Measurements from ENCODE around the gene ZFYVE26. TPM values are rescaled to one million over a fixed set of nuclear protein-coding genes. Genes with fewer than 3 reads are reported as not detected.
"Not testable (repeated sequence)": the region's sequence is repeated elsewhere in the genome, so short reads cannot be mapped to it uniquely, and the experiment has no call there.

Gene ZFYVE26
- total RNA-seq = 29.1 TPM
- long read RNA-seq, partial matches to known transcripts = 6 of 6 reads
- long read RNA-seq, other reads (novel, unspliced or antisense) = 0 of 6 reads

GRCh38 chr14:67816326-67817002 lies at the start of gene ZFYVE26:
Gene ZFYVE26 (minus strand): TSS chr14:67816590. CDS start chr14:67815963, 627 bp downstream.
- DNase-seq (ENCODE audit: low spot score) = peak; percentile 91

DNA sequence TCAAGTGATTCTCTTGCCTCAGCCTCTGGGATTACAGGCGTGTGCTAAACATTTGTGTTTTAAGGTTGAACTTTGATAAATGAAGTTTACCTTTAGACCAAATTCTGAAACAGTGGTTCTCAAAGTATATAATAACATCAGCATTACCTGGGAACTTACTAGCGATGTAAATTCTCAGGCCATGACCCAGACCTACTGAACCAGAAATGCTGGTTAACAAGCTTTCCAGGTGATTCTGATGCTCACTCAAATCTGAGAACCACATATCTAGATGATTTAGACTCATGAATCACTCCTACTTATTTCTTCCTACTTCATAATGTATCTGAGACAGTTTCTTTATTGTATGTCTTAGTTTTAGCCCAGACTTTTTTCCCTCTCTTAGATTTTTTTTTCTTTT lies 46.8 kb upstream of the ZFYVE26 start:
- no peak for DNase-seq (ENCODE audit: low spot score)

- no peak for DNase-seq (ENCODE audit: low spot score)
These were observed 42.9 kb upstream of the ZFYVE26 start for GRCh38 chr14:67859169-67859749.

DNA sequence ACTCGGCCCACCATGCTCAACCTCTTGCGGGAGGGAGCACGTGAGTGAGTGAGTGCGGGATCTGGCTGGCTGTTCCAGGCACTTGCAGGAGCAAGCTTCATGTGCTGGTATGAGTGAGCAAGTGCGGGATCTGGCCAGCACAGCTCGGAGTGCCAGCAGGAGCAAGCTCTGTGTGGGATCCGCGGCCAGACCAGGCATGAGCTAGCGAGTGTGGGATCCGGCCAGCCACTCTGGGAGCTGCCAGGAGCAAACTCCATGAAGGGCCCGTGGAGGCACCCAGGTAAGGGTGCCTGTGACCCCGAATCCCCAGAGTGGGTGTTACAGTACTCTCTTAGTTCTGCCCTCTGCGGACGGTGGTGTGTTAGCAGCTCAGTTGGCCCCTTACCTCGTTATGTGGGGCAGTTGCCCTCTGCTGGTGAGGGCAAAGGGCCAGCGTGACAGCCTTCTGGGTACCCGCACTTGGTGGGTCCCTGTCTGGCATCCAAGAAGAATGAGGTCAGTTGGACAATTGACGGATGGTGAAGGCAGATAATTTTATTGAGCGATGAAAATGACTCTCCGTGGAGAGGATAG lies 41.5 kb upstream of the ZFYVE26 start:
- DNase-seq (ENCODE audit: low spot score) = no peak

- DNase-seq (ENCODE audit: low spot score) = no peak
These were observed 40.4 kb upstream of the ZFYVE26 start for GRCh38 chr14:67856827-67857226.

DNA sequence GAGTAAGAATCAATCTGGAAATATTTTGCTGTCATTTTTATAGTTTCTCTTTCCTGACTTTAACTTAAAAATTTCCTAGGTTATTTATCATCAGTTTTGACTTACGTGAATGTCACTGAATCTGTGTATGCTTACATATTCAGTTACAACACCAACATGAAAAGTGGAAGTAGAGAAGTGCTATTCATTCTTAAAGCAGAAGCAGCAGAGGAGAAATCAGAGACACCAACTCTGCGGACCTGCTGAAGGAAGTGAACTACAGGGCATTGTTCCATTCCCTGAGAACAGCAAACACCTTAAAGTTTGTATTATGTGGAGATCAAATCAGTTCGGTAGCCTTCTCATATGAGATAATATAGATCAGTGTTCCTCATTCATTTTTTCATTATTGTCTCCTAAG lies 37.3 kb upstream of the ZFYVE26 start:
- DNase-seq (ENCODE audit: low spot score) = no peak

DNA sequence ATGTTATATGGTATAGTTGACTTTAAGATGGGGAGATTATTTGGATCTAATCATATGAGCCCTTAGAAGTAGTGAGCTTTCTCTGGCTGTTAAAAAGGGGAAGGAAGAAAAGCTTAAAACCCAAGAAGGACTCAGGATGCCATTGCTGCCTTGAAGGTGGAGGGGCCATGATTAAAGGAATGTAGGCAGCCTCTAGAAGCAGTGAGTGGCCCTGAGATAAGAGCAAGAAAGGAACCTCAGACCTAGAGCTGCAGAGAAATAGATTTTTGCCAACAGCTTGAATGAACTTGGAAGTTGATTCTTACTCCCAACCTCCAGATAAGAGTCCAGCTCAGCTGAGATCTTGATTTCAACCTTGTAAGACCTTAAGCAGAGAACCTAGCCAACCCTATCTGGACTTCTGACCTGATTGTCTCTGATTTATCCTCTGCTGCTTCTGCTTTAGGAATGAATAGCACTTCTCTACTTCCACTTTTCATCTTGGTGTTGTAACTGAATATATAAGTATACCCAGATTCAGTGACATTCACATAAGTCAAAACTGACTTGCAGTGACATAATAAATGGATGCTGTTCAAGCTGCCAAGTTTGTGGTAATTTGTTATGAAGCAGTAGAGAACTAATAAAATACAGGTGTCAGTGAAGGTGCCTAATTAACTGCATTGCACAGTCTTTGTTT lies 36.7 kb upstream of the ZFYVE26 start:
- DNase-seq (ENCODE audit: low spot score) = no peak

- no peak for DNase-seq (ENCODE audit: low spot score)
These were observed 35.5 kb upstream of the ZFYVE26 start for GRCh38 chr14:67851785-67852410.

DNA sequence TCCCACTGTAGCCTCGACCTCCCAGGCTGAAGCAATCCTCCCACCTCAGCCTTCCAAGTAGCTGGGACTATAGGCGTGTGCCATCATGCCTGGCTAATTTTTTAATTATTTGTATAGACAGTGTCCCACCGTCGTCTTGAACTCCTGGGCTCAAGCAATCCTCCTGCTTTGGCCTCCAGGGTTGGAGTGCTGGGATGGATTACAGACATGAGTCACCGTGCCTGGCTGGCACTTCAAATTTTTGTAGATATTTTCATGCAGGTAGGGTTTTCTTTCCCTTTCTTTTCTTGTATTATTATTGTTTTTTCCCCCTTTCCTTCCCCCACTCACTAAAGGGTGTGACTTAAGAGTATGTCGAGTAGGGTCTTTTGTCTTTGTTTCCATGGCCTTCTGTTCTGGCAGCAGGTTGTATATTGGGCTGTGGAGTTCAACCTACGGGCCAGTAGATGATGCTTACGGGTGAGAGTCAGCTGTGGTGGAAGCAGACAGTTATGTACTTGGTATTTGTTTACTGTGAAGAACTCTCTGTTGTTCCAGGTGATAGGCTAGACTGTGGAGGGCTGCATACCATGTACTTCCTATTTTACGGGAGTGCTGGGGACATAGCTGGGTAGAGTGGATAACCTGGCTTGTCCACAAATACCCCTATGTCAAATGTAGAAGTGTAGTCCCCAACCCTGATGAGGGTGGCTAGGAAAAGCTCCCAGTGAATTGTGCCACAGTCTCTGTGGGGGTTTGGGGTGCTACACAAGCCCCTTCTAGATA lies 33.9 kb upstream of the ZFYVE26 start:
- DNase-seq (ENCODE audit: low spot score) = no peak

DNA sequence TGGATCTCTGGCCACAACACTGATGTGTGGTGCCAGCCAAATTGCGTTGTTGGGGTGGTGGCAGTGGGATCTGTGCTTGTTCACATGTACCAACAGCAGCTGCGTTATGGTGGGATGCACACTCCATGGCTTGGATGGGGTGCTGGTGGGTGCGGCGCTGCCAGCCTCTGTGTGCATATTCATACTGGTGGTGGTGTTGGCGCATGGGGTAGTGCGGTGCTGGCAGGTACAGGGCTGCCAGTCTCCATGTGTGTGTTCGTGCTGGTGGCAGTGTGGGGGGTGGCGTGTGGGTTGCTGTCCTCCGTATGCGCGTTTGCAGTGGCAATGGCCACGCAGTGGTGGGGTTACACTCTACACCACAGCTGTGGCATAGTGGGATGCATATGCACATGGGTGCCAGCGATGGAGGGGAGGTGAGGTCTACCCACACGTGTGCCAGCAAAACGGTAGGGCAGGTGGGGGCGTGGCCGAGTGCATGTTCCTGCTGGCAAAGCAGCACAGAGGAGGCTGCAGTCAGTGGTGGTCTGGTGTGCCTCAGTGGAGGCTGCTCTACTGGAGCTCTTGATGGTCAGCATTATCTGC lies 29.7 kb upstream of the ZFYVE26 start:
- DNase-seq (ENCODE audit: low spot score) = no peak

DNA sequence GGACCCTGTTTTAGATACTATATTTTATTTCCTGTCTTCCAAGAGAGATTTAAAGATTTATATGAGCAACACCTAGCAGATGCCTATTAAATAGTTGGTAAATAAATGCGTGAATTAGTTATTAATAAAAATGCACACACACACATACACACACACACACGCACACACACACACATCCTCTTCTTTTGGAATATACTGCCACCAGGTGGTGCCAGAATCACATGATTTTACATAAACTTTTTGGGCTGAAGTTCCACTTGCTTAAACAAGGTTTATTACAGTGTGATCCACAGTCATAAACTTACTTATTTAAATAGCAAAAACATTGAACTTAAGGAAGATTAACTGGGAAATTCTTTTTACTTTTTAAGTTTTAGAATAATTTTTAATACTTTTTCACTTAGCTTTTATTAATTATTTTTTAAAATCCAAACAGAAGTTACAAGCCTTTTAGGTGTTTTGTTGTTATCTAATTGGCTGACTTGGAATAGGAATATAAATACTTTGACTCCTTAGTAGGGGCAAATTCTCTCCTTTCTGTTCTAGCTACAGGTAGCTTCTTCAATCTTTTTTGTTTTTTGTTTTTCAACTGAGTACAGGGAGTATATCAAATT lies 20.7 kb upstream of the ZFYVE26 start:
- DNase-seq (ENCODE audit: low spot score) = no peak

DNA sequence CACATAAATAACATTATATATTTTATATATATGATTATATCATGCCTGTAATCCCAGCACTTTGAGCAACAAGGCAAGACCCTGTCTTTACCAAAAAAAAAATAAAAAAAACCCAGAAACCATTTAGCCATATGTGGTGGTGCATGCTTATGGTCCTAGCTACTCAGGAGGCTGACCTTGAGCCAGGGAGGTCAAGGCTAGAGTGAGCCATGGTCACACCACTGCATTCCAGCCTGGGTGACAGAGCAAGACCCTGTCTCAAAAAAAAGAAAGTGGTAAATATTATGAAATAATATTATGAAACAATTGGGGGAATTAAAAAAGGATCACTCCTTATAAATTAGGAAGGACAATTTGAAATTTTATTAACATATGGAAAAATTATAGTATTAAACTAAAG lies 19.2 kb upstream of the ZFYVE26 start:
- DNase-seq (ENCODE audit: low spot score) = no peak

- DNase-seq (ENCODE audit: low spot score) = no peak
These were observed 17.0 kb upstream of the ZFYVE26 start for GRCh38 chr14:67833403-67833802.

DNA sequence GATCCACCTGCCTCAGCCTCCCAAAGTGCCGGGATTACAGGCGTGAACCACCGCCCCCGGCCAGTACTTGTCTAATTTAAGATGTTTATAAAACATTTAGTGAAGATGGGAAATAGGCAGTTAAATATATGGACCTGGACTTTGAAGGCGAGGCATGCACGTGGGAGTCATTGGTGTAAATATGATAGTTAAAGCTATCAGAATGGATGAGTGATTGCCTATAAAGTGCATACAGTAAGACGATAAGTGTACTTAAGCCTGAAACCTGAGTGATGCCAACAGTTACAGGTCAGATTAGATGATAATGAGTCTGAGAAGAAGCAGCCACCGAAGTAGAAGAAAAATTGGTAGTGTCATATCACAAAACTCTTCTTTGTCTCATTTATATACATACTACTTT lies 14.7 kb upstream of the ZFYVE26 start:
- DNase-seq (ENCODE audit: low spot score) = no peak

DNA sequence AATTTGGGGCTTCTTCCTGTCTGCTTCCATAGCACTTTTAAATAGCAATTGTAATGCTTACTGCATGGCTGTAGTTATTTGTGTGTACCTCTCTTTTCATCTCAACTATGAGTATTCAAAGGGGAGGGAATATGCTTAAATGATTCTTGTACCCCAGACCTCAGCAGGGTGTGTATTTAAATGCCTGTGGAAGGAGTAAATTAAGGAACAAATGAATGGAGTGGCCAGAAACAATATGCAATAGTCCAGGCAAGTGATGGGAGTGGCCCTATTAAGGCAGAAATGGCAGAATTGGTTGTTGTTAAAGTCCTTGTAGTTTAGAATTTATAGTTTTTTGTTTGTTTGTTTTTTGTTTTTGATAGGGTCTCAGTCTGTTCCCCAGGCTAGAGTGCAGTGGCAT lies 4.7 kb upstream of the ZFYVE26 start:
- no peak for DNase-seq (ENCODE audit: low spot score)

- DNase-seq (ENCODE audit: low spot score) = no peak
These were observed 4.1 kb upstream of the ZFYVE26 start for GRCh38 chr14:67820428-67820971.

GRCh38 chr14:67819563-67820421 lies 3.4 kb upstream of the ZFYVE26 start, which contains the start of gene RAD51B:
Gene RAD51B (plus strand): TSS chr14:67819779.
- DNase-seq (ENCODE audit: low spot score) = peak; percentile 92

GRCh38 chr14:67818476-67818875 lies 2.1 kb upstream of the ZFYVE26 start:
- not testable (repeated sequence) for DNase-seq (ENCODE audit: low spot score)
